Progenitor cell of endocrine pancreas (in vitro differentiated cells): ENCODE data around the gene KRT5. TPM values are rescaled to one million over a fixed set of nuclear protein-coding genes. Genes with fewer than 3 reads are reported as not detected.

ENCODE experiments used
- DNase-seq: peaks from one replicate; pipeline ENCODE4 v3.0.0; 2021; ENCODE audit warnings: low spot score; ENCODE audit not compliant: unreplicated experiment
- H3K27ac Mint-ChIP-seq: 2 replicates; pipeline ENCODE4 v1.8.0; 2021; ENCODE audit warnings: mild to moderate bottlenecking, moderate library complexity, mixed read lengths
- H3K27me3 Mint-ChIP-seq: 2 replicates; pipeline ENCODE4 v1.8.0; 2021; ENCODE audit warnings: mixed read lengths
- H3K36me3 Mint-ChIP-seq: 2 replicates; pipeline ENCODE4 v1.8.0; 2022; ENCODE audit warnings: mixed read lengths; ENCODE audit not compliant: insufficient read depth
- H3K4me1 Mint-ChIP-seq: 2 replicates; pipeline ENCODE4 v1.8.0; 2021; ENCODE audit warnings: low read depth, mixed read lengths
- H3K4me3 Mint-ChIP-seq: 2 replicates; pipeline ENCODE4 v1.8.0; 2021; ENCODE audit warnings: low read depth, mild to moderate bottlenecking, moderate library complexity, mixed read lengths
- H3K9me3 Mint-ChIP-seq: 2 replicates; pipeline ENCODE4 v1.8.0; 2021; ENCODE audit warnings: low read depth, mixed read lengths
- CTCF ChIP-seq: fragments of 200-600 bp; sonication (generic); IDR thresholded peaks from one replicate; pipeline ENCODE4 v1.5.0; 2021; ENCODE audit warnings: antibody characterized with exemption, mild to moderate bottlenecking; ENCODE audit not compliant: unreplicated experiment
- total RNA-seq: library from RNA; stranded (reverse); gene quantifications from 2 replicates; pipeline ENCODE4 v1.2.1, GENCODE V29; 2021

The KRT5 gene
- total RNA-seq, 1 donor from 2014 or later = not detected

- Mint-ChIP-seq H3K27me3 (peaks cover 37% of the 10 kb centered on the region), H3K4me1 (no peaks in the 10 kb centered on the region), H3K9me3 (no peaks in the 10 kb centered on the region), H3K4me3 (no peak overlapping the region), H3K27ac (no peak overlapping the region), H3K36me3 (no peaks in the 10 kb centered on the region)
- DNase-seq = no peak
- no peak for TF ChIP-seq CTCF
Observed at GRCh38 chr12:52469853-52470252, 50.3 kb downstream of the KRT5 start.

GRCh38 chr12:52464897-52465296 is 55.3 kb downstream of the KRT5 start:
- Mint-ChIP-seq H3K4me3 (no peak overlapping the region), H3K36me3 (no peaks in the 10 kb centered on the region), H3K4me1 (no peaks in the 10 kb centered on the region), H3K27ac (no peak overlapping the region), H3K9me3 (no peaks in the 10 kb centered on the region), H3K27me3 (peaks cover 35% of the 10 kb centered on the region)
- no peak for DNase-seq
- no peak for TF ChIP-seq CTCF

Other genes with a start within 250 kb of the KRT5 start
- not detected in 2 replicates for gene KRT86, start 245.7 kb downstream of the KRT5 start, total RNA-seq
- not detected in 2 replicates for gene KRT81, start 228.9 kb downstream of the KRT5 start, total RNA-seq
- not detected in 2 replicates for gene KRT83, start 199.0 kb downstream of the KRT5 start, total RNA-seq
- gene KRT85, start 152.9 kb downstream of the KRT5 start, total RNA-seq = not detected in 2 replicates
- gene KRT84, start 134.7 kb downstream of the KRT5 start, total RNA-seq = not detected in 2 replicates
- not detected in 2 replicates for gene KRT82, start 114.1 kb downstream of the KRT5 start, total RNA-seq
- not detected in 2 replicates for gene KRT75, start 86.0 kb downstream of the KRT5 start, total RNA-seq
- gene KRT6B, start 68.2 kb downstream of the KRT5 start, total RNA-seq = not detected in 2 replicates
- not detected in 2 replicates for gene KRT6C, start 46.6 kb downstream of the KRT5 start, total RNA-seq
- not detected in 2 replicates for gene KRT6A, start 27.1 kb downstream of the KRT5 start, total RNA-seq
- not detected in 2 replicates for gene KRT71, start 32.8 kb upstream of the KRT5 start, total RNA-seq
- gene KRT74, start 53.4 kb upstream of the KRT5 start, total RNA-seq = not detected in 2 replicates
- not detected in 2 replicates for gene KRT72, start 81.1 kb upstream of the KRT5 start, total RNA-seq
- gene KRT73, start 98.2 kb upstream of the KRT5 start, total RNA-seq = not detected in 2 replicates
- gene KRT2, start 131.8 kb upstream of the KRT5 start, total RNA-seq = not detected in 2 replicates
- not detected in 2 replicates for gene KRT1, start 160.0 kb upstream of the KRT5 start, total RNA-seq
- gene KRT77, start 183.1 kb upstream of the KRT5 start, total RNA-seq = not detected in 2 replicates